SJSA1 (cell line): ENCODE data around the gene FAM98B. TPM values are rescaled to one million over a fixed set of nuclear protein-coding genes. Genes with fewer than 3 reads are reported as not detected.

Source experiments
- DNase-seq, 2 experiments: peaks; one replicate each; pipeline ENCODE4 v3.0.0-alpha.2; 2015 to 2020; ENCODE audit warnings: low spot score in 2 of 2, low read depth in 1 of 2
- H3K27ac ChIP-seq: fragments of 250-450 bp; sonication (Bioruptor Pico); 2 replicates; pipeline ENCODE4 v1.5.1; 2020; ENCODE audit warnings: mild to moderate bottlenecking, moderate library complexity
- H3K27me3 ChIP-seq: fragments of 250-450 bp; sonication (Bioruptor Pico); replicated peaks from 2 replicates; pipeline ENCODE4 v1.5.1; 2020; ENCODE audit warnings: mild to moderate bottlenecking, moderate library complexity
- H3K36me3 ChIP-seq: fragments of 250-450 bp; sonication (Bioruptor Pico); 2 replicates; pipeline ENCODE4 v1.5.1; 2020; ENCODE audit warnings: mild to moderate bottlenecking
- H3K4me1 ChIP-seq: fragments of 250-450 bp; sonication (Bioruptor Pico); replicated peaks from 2 replicates; pipeline ENCODE4 v1.6.1; 2021; ENCODE audit warnings: mild to moderate bottlenecking
- H3K4me3 ChIP-seq: fragments of 250-450 bp; sonication (Bioruptor Pico); 2 replicates; pipeline ENCODE4 v1.5.1; 2020; ENCODE audit warnings: mild to moderate bottlenecking
- H3K9me3 ChIP-seq: fragments of 250-450 bp; sonication (Bioruptor Pico); replicated peaks from 2 replicates; pipeline ENCODE4 v1.5.1; 2020; ENCODE audit warnings: mild to moderate bottlenecking
- total RNA-seq: library from RNA; depleted of rRNA; stranded (reverse); fragments of >200 nt; shearing (Covaris generic); gene quantifications from 2 replicates; pipeline ENCODE4 v1.2.3, GENCODE V29; 2014

FAM98B gene
- total RNA-seq, 1 experiment from 2014 or later = 13.4 TPM

DNA sequence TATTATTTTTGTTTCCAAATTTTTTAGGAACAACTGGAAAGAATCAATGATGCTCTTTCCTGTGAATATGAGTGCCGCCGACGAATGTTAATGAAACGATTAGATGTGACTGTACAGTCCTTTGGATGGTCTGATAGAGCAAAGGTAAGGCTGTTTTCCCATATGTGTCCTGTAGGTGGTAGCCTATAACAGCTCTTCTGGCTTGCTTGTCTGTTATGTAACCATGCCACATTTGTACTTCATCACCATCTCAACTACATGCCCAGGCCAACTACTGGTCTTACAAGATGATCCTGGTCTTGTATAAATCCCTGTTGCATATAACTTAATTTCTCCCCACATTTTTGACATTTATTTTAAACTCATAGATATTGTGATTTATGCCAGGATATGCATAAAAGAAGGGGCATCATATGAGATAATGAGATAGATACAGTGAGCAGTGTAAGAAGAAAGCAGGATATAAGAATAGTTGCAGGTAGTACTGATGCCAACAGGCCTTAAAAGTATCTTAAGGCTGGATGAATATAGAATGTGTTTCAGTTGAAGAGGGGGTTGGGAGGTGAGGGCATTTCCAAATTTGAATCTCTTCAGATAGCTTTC, 20.3 kb downstream of the FAM98B start:
- Histone ChIP-seq H3K4me3 (no peak overlapping the region), H3K27me3 (no peaks in the 10 kb centered on the region), H3K27ac (no peak overlapping the region), H3K4me1 (no peaks in the 10 kb centered on the region), H3K9me3 (no peaks in the 10 kb centered on the region), H3K36me3 (peaks cover 30% of the 10 kb centered on the region)
- DNase-seq = peak in 1 of 2 experiments; percentile 56

DNA sequence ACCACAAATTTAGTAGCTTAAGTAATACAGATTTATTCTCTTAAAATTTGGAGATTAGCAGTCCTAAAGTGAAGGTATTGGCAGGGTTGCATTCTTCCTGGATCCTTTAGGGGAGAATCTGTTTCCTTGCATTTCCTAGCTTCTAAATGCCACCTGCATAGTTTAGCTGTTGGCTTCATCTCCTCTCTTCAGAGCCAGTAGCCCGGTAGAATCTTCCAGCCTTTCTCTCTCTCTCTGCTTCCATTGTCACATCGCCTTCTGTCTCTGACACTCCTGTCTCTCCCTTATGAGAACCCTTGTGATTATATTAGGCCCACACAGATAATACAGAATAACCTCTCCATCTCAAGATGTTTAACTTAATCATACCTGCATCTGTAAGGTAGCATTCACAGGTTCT, 21.4 kb downstream of the FAM98B start:
- no peak for DNase-seq
- Histone ChIP-seq H3K27ac (no peak overlapping the region), H3K27me3 (no peaks in the 10 kb centered on the region), H3K4me1 (no peaks in the 10 kb centered on the region), H3K36me3 (peaks cover 32% of the 10 kb centered on the region), H3K4me3 (no peak overlapping the region), H3K9me3 (no peaks in the 10 kb centered on the region)

DNA sequence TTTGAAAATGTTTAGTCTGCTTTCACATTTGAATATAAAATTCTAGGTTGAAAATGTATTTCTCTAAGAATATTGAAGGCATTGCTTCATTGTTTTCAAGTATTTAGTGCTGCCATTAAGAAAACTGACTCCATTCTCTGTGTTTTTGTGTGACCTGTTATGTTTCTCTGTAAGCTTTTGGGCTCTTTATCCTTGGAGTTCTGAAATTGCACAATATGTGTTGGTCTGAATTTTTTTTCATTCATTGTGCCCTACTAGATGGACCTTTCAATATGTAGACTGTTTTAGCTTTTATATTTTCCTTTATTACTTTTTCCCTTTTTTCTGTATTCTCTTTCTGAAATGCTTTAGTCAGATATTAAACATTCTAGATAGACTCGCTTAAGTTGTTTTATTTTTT, 22.2 kb downstream of the FAM98B start:
- Histone ChIP-seq H3K27ac (no peak overlapping the region), H3K27me3 (no peaks in the 10 kb centered on the region), H3K36me3 (peaks cover 35% of the 10 kb centered on the region), H3K9me3 (no peaks in the 10 kb centered on the region), H3K4me1 (no peaks in the 10 kb centered on the region), H3K4me3 (no peak overlapping the region)
- no peak for DNase-seq

DNA sequence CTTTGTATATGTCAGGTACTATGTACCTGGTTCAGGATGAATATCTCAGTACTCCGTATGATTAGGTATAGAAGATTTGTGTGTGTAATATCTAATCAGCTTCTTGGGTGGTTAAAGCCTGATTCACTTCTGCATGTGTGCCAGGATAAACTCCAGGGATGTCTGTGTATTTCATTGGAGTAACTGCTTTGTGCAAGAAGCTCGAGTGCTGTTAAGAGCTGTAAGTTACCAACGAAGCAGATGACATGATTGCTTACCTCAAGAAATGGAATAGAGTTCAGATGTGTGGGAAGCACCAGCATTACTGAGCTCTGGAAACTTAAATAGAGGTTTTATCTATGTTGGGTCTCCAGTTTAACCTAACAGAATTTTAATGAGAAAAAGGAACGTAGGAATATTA, 23.7 kb downstream of the FAM98B start:
- Histone ChIP-seq H3K27me3 (no peaks in the 10 kb centered on the region), H3K9me3 (no peaks in the 10 kb centered on the region), H3K36me3 (peaks cover 50% of the 10 kb centered on the region), H3K4me3 (no peak overlapping the region), H3K27ac (no peak overlapping the region), H3K4me1 (no peaks in the 10 kb centered on the region)
- DNase-seq = no peak

DNA sequence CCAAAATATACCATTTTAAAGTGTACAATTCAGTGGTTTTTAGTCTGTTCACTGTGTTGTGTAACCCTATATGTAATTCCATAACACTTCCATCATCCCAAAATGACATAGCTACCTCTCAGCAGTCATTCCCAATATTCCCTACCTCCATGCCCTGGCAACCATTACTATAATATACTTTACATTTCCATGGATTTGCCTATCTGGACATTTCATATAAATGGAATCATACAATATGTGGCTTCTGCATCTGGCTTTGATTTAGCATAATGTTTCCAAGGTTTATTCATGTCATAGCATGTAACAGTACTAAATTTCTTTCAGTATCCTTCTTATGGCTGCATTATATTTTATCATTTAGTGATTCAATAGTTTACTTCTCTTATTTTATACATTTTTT, 25.3 kb downstream of the FAM98B start:
- H3K27ac ChIP-seq = no peak overlapping the region
- H3K27me3 ChIP-seq = no peaks in the 10 kb centered on the region
- H3K36me3 ChIP-seq = peaks cover 51% of the 10 kb centered on the region
- no peaks in the 10 kb centered on the region for H3K4me1 ChIP-seq
- no peak for DNase-seq
- no peaks in the 10 kb centered on the region for H3K9me3 ChIP-seq
- no peak overlapping the region for H3K4me3 ChIP-seq

DNA sequence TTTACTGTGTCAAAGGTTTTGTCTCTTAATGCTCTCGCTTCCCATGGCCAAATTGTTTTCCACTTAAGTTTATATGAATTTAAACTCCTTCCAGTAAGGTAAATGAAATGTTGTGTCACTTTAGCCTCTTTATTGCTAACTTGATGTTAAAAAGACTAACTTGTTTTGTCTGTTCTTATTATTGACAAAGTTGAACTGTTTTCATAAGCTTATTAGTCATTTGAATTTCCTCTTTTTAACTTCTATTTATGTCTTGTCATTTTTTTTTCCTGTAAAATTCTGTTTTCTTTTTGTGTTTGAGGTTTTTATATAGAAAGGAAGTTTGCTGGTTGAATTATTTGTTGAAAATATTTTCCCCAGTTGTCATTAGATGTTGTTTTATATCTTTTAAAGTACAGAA, 25.8 kb downstream of the FAM98B start:
- H3K9me3 ChIP-seq = no peaks in the 10 kb centered on the region
- no peaks in the 10 kb centered on the region for H3K27me3 ChIP-seq
- peaks cover 46% of the 10 kb centered on the region for H3K36me3 ChIP-seq
- no peak for DNase-seq
- H3K4me1 ChIP-seq = no peaks in the 10 kb centered on the region
- H3K4me3 ChIP-seq = no peak overlapping the region
- no peak overlapping the region for H3K27ac ChIP-seq

DNA sequence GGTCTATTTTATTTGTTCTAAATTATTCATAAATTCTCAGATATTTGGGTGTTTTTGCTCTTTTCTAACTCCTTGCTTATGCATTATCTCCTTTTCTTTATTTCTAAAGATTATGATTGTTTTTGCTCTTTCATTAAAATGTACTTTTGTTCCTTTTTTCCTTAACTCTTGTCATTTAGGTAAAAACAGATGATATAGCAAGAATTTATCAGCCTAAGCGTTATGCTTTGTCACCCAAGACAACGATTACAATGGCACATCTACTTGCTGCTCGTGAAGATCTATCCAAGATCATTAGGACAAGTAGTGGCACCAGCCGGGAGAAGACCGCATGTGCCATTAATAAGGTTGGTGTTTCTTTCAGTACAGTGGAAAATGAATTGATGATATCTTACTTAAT, 27.2 kb downstream of the FAM98B start:
- H3K9me3 ChIP-seq = no peaks in the 10 kb centered on the region
- H3K27ac ChIP-seq = no peak overlapping the region
- H3K4me3 ChIP-seq = no peak overlapping the region
- H3K4me1 ChIP-seq = no peaks in the 10 kb centered on the region
- no peak for DNase-seq
- no peaks in the 10 kb centered on the region for H3K27me3 ChIP-seq
- H3K36me3 ChIP-seq = peaks cover 40% of the 10 kb centered on the region

DNA sequence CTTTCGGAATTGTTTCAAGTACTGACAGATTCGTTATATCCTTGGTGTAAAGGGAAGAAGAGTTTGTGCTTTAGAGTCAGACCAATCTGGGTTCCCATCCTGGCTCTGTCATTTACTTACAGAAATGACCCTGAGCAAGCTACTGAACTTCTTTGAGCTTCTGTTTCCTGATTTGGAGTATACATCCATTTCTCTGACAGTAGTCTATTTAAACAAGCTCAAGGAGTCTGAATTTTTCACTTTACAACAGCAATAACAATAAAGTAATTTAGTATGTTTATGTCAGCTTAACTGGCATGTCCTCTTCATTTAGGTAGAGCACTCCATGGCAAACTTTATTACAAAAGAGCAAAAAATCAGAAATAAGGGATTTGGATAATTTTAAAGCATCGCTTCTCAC, 27.8 kb downstream of the FAM98B start:
- H3K4me3 ChIP-seq = no peak overlapping the region

DNA sequence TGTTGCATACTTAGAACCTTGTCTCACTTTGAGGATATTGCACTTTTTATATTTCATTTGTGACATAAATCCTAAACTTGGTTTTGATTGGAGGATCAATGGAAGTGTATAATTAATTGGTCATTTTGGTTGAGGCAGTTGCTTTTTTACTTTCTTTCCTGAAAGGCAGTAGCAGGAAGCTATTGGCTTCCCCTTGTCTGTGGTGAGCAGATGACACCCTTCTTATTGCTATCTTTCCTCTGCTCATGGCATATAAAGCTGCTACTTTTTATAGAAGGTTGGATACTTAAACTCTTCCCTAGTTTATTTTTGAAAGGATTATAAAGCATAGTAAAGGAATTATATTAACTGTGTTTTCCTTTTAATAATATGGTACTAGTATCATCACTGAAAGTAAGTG, 28.6 kb downstream of the FAM98B start:
- peaks cover 12% of the 10 kb centered on the region for H3K4me1 ChIP-seq
- no peaks in the 10 kb centered on the region for H3K27me3 ChIP-seq
- H3K9me3 ChIP-seq = no peaks in the 10 kb centered on the region
- no peak overlapping the region for H3K27ac ChIP-seq
- no peak for DNase-seq
- peaks cover 46% of the 10 kb centered on the region for H3K36me3 ChIP-seq
- H3K4me3 ChIP-seq = no peak overlapping the region

More for the DNA sequence above, 27.8 kb downstream of the FAM98B start:
- peaks cover 41% of the 10 kb centered on the region for H3K36me3 ChIP-seq
- DNase-seq = no peak
- H3K4me1 ChIP-seq = peaks cover 4% of the 10 kb centered on the region
- no peaks in the 10 kb centered on the region for H3K9me3 ChIP-seq
- no peak overlapping the region for H3K27ac ChIP-seq
- no peaks in the 10 kb centered on the region for H3K27me3 ChIP-seq

DNA sequence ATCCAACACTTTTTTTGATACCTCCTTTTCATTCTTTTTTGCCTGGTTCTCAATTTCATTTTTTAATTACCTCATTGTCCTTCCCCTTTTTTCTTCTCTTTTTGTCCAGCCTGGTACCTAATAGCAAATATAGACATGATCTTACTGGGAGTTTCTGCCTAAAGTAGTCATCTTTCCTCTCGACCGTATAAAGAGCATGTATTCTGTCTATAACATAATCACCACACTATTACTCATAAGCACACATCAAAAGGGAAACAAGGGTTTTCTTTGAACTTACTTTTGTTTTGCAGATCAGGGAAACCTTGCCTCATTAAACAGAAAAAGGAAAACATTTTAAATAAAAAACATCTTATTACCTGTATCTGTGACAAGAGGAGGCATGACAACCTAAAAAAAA, 33.0 kb downstream of the FAM98B start:
- no peak overlapping the region for H3K4me3 ChIP-seq
- H3K36me3 ChIP-seq = peaks cover 30% of the 10 kb centered on the region
- H3K9me3 ChIP-seq = no peaks in the 10 kb centered on the region
- peaks cover 45% of the 10 kb centered on the region for H3K4me1 ChIP-seq
- H3K27me3 ChIP-seq = no peaks in the 10 kb centered on the region
- H3K27ac ChIP-seq = no peak overlapping the region
- DNase-seq = peak in 1 of 2 experiments; percentile 32

DNA sequence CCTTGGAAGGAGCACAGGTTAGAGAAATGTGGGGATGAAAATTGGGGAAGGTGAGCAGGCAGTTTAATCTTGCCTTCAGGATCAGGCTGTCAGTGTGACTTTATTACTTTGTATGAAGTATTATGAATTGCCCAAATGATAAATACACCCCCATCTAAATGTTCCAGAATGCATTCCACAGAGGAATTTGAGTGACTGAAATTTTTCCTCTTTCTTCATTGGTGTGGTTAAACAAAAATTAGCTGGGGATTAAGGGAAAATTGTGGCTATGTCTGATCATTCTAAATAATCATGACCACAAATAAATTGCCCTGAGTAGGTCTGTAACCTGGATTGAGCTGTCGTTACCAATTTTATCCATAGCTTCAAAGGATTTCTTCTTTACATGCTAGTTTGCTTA, 33.5 kb downstream of the FAM98B start:
- H3K36me3 ChIP-seq = peaks cover 26% of the 10 kb centered on the region
- no peaks in the 10 kb centered on the region for H3K9me3 ChIP-seq
- no peaks in the 10 kb centered on the region for H3K27me3 ChIP-seq
- peaks cover 47% of the 10 kb centered on the region for H3K4me1 ChIP-seq
- H3K4me3 ChIP-seq = no peak overlapping the region
- no peak overlapping the region for H3K27ac ChIP-seq
- no peak for DNase-seq

DNA sequence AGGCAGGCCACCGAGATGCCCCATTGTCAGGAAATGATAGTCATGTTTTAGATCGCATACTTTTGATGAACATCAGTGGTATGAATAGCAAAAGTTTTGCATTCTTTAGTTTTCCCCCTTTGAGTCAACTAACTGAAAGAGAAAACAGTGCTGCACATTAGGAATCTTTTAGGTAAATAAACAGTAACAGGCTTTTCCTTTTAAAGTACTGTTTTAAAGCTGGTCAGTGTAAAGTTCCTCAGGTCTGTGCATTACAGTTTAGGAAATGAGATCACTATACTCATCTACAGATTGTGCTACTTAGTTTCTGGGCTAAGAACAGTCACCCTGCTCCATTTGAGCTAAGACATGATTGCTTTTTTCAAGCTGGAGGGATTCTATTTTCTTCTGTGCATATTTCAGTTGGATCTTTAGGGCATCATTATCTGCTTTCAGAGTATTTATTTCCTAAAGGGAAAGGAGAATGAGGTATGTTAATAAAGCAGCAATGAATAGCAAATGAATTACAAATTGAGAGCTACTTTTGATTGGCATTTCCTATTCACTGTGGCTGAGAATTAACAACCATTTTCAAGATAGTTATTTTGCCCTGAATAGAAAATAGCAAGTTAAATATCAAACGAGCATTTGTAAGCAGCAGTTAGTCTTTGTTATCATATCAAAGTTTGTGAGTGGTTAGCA, 36.5 kb downstream of the FAM98B start:
- H3K27ac ChIP-seq = peak overlapping the region; percentile 92
- H3K27me3 ChIP-seq = no peaks in the 10 kb centered on the region
- peak in 1 of 2 experiments; percentile 86 for DNase-seq
- H3K36me3 ChIP-seq = peaks cover 14% of the 10 kb centered on the region
- no peaks in the 10 kb centered on the region for H3K9me3 ChIP-seq
- no peak overlapping the region for H3K4me3 ChIP-seq
- H3K4me1 ChIP-seq = peaks cover 47% of the 10 kb centered on the region

DNA sequence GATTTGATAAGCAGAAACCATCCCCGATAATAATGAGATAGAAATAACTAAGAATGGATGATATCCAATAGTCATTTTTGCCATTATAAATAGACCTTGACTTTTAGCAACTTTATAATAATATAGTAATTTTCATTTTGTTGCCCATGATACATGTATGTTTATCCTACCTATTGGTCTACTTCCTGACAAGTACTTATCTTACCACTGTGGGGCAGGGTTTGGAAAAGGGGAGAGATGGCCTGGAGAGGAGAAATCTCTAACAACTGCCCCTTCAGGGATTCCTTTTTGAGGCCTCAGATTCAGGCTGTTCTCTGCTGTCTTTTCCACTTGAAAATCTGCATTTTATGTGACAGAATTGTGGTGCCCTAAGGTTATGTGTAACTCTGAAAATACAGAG, 42.2 kb downstream of the FAM98B start:
- no peak overlapping the region for H3K4me3 ChIP-seq
- DNase-seq = no peak
- no peaks in the 10 kb centered on the region for H3K36me3 ChIP-seq
- no peaks in the 10 kb centered on the region for H3K9me3 ChIP-seq
- no peak overlapping the region for H3K27ac ChIP-seq
- H3K27me3 ChIP-seq = no peaks in the 10 kb centered on the region
- H3K4me1 ChIP-seq = peaks cover 10% of the 10 kb centered on the region

DNA sequence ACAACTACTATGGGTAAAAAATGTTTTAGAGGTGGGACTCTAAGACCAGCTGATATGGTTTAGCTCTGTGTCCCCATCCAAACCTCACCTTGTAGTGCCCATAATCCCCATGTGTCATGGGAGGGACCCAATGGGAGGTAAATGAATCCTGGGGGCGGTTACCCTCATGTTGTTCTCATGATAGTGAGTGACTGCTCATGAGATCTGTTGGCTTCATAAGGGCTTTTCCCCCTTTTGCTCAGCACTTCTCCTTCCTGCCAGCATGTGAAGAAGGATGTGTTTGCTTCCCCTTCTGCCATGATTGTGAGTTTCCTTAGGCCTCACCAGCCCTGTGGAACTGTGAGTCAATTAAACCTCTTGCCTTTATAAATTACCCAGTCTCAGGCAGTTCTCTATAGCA, 45.7 kb downstream of the FAM98B start:
- peaks cover 3% of the 10 kb centered on the region for H3K4me1 ChIP-seq
- H3K36me3 ChIP-seq = no peaks in the 10 kb centered on the region
- DNase-seq = no peak
- no peak overlapping the region for H3K4me3 ChIP-seq
- no peaks in the 10 kb centered on the region for H3K27me3 ChIP-seq
- H3K27ac ChIP-seq = no peak overlapping the region
- no peaks in the 10 kb centered on the region for H3K9me3 ChIP-seq

DNA sequence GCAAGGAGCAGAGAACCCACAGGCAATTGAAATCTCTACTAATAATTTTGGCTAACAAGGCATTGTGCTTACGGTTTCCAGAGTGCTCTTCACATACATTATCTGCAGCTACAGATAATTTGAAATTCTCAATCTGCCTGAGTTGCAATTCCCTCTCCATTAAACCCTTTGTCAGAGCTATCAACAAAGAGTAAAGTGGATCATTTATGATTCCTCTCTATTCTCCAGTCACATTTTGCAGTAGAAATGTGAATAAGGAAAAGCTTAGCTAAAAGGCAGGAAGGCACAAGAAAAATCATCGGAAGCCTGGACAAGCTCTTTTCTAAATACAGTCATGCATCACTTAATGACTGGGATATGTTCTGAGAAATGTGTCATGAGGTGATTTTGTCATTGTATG, 49.6 kb downstream of the FAM98B start:
- H3K4me3 ChIP-seq = no peak overlapping the region
- peaks cover 10% of the 10 kb centered on the region for H3K4me1 ChIP-seq
- H3K36me3 ChIP-seq = no peaks in the 10 kb centered on the region
- no peaks in the 10 kb centered on the region for H3K9me3 ChIP-seq
- H3K27ac ChIP-seq = no peak overlapping the region
- no peak for DNase-seq
- no peaks in the 10 kb centered on the region for H3K27me3 ChIP-seq
